Fibroblast of villous mesenchyme (primary cell): ENCODE measurements around the gene LRP1. TPM values are rescaled to one million over a fixed set of nuclear protein-coding genes. Genes with fewer than 3 reads are reported as not detected.
A peak's percentile ranks its signal among the peaks of the same experiment; 100 is the strongest.

Experiments used
- DNase-seq: peaks from one replicate; pipeline ENCODE4 v3.0.0-alpha.2; 2010; ENCODE audit warnings: low read depth
- H3K4me3 ChIP-seq: 2 replicates; pipeline ENCODE4 v1.5.1; 2011; ENCODE audit warnings: low read depth, mild to moderate bottlenecking, low read length
- CTCF ChIP-seq: IDR thresholded peaks from 2 replicates; pipeline ENCODE4 v1.5.1; 2012; ENCODE audit warnings: low read depth, mild to moderate bottlenecking, low read length; ENCODE audit not compliant: insufficient read depth
- total RNA-seq: library from RNA; depleted of rRNA; stranded (reverse); fragments of >200 nt; gene quantifications from 2 replicates; pipeline ENCODE4 v1.2.3, GENCODE V29; 2012

LRP1 gene
- total RNA-seq, 1 donor, result 228 TPM

DNA sequence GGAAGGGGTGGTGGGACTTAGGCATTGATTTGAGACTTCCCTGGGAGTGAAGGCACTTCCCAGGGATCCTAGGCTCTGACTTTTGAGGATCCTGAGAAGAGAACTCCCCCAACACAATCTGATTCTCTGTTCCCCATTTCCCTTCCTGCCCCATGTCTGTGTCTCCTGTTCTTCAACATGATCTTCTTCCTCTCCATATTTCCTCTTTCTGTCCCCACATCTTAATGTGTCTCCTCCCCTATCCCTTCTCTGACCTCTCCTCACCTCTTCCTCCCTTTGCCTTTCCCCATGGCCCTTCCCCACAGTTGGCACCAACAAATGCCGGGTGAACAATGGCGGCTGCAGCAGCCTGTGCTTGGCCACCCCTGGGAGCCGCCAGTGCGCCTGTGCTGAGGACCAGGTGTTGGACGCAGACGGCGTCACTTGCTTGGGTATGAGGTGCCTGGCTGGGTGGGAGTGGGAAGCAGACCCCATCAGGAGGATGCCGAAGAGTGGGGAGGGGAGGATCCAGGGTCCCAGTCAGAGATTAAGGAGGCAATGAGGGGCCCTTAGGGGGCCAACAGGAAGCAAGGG lies 34.4 kb downstream of the LRP1 start:
- H3K4me3 ChIP-seq, result no peak overlapping the region
- no peak for TF ChIP-seq CTCF
- DNase-seq, result no peak

GRCh38 chr12:57164454-57164853 lies 36.2 kb downstream of the LRP1 start:
- no peak overlapping the region for H3K4me3 ChIP-seq
- DNase-seq, result no peak
- TF ChIP-seq CTCF, result no peak

GRCh38 chr12:57164966-57165625 lies 36.8 kb downstream of the LRP1 start:
- H3K4me3 ChIP-seq, result no peak overlapping the region
- no peak for TF ChIP-seq CTCF
- DNase-seq, result peak; percentile 20

- H3K4me3 ChIP-seq, result no peak overlapping the region
- TF ChIP-seq CTCF, result no peak
- no peak for DNase-seq
Observed at GRCh38 chr12:57165741-57166140, 37.5 kb downstream of the LRP1 start.

GRCh38 chr12:57166971-57167371 lies 38.7 kb downstream of the LRP1 start:
- TF ChIP-seq CTCF, result no peak
- DNase-seq, result no peak
- no peak overlapping the region for H3K4me3 ChIP-seq

GRCh38 chr12:57168058-57168457 lies 39.8 kb downstream of the LRP1 start:
- no peak for TF ChIP-seq CTCF
- H3K4me3 ChIP-seq, result no peak overlapping the region
- DNase-seq, result no peak
